Measurements from ENCODE around the gene PARD3.

DNA sequence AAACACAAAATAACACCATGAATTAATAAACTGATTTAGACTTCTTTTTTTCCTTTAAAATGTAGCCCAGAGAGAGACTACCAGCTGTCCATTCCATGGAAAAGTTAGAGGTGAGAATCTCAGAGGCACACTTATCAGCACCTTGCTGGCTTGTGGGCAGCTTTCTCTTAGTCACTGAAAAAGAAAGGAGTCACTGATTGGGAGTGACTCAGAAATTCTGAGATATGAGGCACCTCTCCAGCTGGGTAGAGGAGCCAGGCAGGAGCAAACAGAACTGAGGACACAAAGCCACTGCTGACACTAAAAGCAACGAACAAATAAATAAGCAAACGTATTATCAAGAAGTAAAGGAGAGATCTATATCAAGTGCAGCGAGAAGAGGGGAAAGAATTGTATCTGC lies 310.6 kb downstream of the PARD3 start:
- TF ChIP-seq POLR2A (IDR thresholded peaks at IDR 0.05) (no peak), POLR2AphosphoS5 (IDR thresholded peaks at IDR 0.05) (no peak), EP300 (IDR thresholded peaks at IDR 0.05; ENCODE audit: low read depth) (no peak)
- TF ChIP-seq, protein P1, sequence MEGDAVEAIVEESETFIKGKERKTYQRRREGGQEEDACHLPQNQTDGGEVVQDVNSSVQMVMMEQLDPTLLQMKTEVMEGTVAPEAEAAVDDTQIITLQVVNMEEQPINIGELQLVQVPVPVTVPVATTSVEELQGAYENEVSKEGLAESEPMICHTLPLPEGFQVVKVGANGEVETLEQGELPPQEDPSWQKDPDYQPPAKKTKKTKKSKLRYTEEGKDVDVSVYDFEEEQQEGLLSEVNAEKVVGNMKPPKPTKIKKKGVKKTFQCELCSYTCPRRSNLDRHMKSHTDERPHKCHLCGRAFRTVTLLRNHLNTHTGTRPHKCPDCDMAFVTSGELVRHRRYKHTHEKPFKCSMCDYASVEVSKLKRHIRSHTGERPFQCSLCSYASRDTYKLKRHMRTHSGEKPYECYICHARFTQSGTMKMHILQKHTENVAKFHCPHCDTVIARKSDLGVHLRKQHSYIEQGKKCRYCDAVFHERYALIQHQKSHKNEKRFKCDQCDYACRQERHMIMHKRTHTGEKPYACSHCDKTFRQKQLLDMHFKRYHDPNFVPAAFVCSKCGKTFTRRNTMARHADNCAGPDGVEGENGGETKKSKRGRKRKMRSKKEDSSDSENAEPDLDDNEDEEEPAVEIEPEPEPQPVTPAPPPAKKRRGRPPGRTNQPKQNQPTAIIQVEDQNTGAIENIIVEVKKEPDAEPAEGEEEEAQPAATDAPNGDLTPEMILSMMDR (IDR thresholded peaks at IDR 0.05): no peak
